Body of pancreas (tissue), 4 donors: Measurements from ENCODE around the gene TENM3.

ENCODE experiments used
- POLR2A ChIP-seq, 3 donors: fragments of 450-650 bp; IDR thresholded peaks; one replicate each; pipeline ENCODE4 v1.6.1; 2016; ENCODE audit warnings: antibody characterized with exemption in 3 of 3, mild to moderate bottlenecking in 2 of 3
- TF ChIP-seq, protein P1 (sequence below), 7 experiments: fragments of 450-650 bp in 4 of 7; fragments of 200-600 bp in 3 of 7; sonication (generic) in 3 of 7; IDR thresholded peaks; one replicate each; pipeline ENCODE4 v1.5.1; 2016 to 2019; ENCODE audit warnings: antibody characterized with exemption in 7 of 7

DNA sequence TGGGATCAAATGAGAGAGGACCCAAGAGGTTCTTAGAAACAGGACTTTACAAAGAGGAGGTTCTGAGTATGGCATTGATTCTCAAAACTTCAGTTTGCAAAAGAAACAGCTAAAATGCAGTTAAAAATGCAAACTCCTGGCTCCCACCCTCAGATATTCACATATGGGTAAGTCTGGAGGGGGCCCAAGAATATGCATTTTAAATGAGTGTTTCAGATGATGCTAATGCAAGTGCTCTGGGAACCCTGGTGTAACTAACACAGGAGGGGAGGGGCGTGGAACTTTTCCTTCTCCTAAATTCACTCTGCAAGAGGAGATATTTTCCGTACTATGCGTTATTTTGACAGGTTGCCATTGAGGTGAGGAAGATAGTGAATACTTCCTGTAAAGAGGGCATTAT is 168.2 kb downstream of the TENM3 start:
- TF ChIP-seq, protein P1, sequence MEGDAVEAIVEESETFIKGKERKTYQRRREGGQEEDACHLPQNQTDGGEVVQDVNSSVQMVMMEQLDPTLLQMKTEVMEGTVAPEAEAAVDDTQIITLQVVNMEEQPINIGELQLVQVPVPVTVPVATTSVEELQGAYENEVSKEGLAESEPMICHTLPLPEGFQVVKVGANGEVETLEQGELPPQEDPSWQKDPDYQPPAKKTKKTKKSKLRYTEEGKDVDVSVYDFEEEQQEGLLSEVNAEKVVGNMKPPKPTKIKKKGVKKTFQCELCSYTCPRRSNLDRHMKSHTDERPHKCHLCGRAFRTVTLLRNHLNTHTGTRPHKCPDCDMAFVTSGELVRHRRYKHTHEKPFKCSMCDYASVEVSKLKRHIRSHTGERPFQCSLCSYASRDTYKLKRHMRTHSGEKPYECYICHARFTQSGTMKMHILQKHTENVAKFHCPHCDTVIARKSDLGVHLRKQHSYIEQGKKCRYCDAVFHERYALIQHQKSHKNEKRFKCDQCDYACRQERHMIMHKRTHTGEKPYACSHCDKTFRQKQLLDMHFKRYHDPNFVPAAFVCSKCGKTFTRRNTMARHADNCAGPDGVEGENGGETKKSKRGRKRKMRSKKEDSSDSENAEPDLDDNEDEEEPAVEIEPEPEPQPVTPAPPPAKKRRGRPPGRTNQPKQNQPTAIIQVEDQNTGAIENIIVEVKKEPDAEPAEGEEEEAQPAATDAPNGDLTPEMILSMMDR (IDR thresholded peaks at IDR 0.05), result no peak
- TF ChIP-seq POLR2A (IDR thresholded peaks at IDR 0.05), result no peak
